LNCAP (cell line): Measurements from ENCODE around the gene MED29.

ENCODE experiments used
- CTCF ChIP-seq: fragments of 450-650 bp; IDR thresholded peaks from 2 replicates; pipeline ENCODE4 v1.5.1; 2017; ENCODE audit warnings: mild to moderate bottlenecking

MED29 gene

GRCh38 chr19:39360599-39360998 is 30.6 kb upstream of the MED29 start:
- no peak for TF ChIP-seq CTCF

GRCh38 chr19:39362682-39363657 is 28.2 kb upstream of the MED29 start:
- no peak for TF ChIP-seq CTCF

GRCh38 chr19:39363901-39364457 is 27.2 kb upstream of the MED29 start:
- TF ChIP-seq CTCF = no peak

- no peak for TF ChIP-seq CTCF
These were observed 25.6 kb upstream of the MED29 start for GRCh38 chr19:39365531-39365930.

DNA sequence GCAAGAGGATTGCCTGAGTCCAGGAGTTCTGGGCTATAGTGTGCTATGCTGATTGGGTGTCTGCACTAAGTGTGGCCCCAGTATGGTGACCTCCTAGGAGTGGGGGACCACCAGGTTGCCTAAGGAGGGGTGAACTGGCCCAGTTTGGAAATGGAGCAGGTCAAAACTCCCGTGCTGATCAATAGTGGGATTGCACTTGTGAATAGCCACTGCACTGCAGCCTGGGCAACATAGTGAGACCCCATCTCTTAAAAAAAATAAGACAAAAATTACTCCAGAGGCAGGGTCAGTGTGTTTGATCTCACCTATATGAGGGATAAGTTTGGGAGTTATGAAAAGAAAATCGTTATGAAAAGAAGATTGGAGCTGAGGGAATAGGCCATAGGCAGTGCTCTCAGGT is 22.0 kb upstream of the MED29 start:
- TF ChIP-seq CTCF = no peak

GRCh38 chr19:39370735-39371134 is 20.4 kb upstream of the MED29 start:
- no peak for TF ChIP-seq CTCF

DNA sequence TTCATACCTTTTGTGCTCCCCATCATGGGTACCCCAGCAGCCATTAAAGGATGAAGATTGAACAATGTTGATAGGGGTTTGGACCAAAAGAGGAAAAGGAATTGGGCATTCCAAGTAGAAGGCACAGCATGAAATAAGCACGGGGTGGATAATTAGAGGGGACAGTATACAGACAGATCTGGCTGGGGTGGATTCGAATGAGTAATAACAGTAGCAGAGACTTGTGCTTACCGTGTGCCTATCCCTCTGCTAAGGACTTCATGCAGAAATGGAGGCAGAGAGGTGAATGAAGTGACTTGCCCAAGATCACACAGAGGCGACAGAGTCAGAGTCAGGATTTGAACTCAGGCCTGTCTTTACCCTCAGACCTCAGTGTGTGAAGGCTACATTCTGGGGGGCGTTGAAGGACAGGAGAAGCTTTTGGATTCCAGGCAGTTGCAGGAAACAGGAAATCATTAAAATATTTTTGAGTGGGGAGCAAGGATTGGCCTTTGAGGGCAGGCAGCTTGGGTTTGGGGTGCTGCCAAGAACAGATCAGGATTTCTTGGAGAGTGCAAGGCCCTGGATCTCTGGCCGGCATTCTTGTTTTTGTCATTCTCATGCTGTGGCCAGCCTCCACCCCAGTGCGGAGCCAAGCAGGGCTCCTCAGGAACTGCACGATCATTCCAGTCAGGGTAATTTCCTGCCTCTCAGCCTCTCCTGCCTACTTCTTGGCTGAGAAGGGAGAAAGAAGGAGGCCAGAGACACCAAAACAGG is 19.0 kb upstream of the MED29 start:
- TF ChIP-seq CTCF = no peak
